Measurements from ENCODE around the gene GABRB2.

GABRB2 gene

DNA sequence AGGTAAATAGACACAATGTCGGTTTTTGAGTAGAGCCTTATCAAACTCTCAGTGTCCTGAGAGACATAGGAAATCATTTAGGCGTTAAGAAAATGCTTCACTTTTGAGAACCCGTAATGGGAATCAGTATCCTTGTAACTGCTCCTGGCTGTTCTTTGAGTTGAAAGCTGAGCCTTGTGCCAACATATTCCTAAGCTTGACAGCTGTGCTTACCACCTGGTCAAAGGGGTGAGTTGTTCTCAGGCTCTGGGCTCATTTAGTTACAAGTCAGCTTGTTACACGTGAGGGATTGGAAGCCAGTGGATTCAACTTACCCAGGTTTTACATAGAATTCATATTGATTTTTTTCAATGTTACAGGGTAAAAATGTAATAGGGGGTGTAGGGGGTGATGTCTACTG is 145.9 kb downstream of the GABRB2 start:
- TF ChIP-seq, protein P1, sequence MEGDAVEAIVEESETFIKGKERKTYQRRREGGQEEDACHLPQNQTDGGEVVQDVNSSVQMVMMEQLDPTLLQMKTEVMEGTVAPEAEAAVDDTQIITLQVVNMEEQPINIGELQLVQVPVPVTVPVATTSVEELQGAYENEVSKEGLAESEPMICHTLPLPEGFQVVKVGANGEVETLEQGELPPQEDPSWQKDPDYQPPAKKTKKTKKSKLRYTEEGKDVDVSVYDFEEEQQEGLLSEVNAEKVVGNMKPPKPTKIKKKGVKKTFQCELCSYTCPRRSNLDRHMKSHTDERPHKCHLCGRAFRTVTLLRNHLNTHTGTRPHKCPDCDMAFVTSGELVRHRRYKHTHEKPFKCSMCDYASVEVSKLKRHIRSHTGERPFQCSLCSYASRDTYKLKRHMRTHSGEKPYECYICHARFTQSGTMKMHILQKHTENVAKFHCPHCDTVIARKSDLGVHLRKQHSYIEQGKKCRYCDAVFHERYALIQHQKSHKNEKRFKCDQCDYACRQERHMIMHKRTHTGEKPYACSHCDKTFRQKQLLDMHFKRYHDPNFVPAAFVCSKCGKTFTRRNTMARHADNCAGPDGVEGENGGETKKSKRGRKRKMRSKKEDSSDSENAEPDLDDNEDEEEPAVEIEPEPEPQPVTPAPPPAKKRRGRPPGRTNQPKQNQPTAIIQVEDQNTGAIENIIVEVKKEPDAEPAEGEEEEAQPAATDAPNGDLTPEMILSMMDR (IDR thresholded peaks at IDR 0.05; ENCODE audit: control insufficient read depth, extremely low read depth, insufficient read depth): no peak
- no peak overlapping the region for H3K4me3 ChIP-seq (ENCODE audit: low read depth, low read length)
- no peak for DNase-seq (ENCODE audit: low read depth)

DNA sequence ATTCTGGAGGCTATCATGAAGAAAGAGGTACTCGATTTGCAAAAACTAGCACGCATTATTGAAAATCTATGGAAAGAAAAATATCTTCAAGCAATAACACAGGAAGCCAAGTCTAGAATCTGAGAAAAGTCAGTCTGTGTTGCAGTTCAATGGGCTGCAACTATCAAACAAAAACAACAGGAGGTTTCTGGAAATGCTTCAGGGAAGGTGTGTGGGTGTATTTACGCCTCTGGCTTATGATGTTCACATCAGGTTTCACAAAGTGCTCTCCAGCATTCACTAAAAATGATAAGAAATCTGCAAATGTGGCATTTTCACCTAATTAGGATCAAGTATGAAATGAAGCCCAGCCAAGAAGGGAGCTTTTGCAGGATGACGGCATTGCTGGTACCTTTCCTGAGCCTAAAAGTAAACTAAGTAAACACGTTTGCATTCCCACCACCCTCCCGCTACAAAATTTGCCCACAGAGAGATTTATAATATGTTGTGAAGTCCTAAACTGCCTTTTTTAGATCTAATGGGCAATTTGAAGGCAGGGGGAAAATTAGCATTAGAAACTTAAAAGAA is 146.4 kb downstream of the GABRB2 start:
- no peak overlapping the region for H3K4me3 ChIP-seq (ENCODE audit: low read depth, low read length)
- DNase-seq (ENCODE audit: low read depth): no peak
- TF ChIP-seq, protein P1 (IDR thresholded peaks at IDR 0.05; ENCODE audit: control insufficient read depth, extremely low read depth, insufficient read depth): no peak

DNA sequence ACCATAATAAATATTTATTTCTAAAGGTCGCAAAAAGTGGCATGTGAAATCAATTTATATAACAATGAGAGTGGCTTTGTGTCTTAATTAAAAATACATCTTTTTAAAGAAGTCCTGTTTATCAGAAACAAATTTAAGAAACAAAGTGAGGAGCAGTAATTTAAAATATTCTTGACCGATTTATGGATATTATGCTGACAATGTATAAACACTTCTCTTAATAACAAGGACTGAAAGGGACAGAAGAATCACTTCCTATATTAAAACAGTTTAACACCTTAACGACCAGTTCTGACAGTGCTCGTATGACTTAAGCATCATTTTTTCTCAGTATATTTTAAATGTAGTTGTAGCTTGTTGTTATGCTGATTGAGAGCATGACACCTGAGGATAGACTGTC is 149.1 kb downstream of the GABRB2 start:
- TF ChIP-seq, protein P1 (IDR thresholded peaks at IDR 0.05; ENCODE audit: control insufficient read depth, extremely low read depth, insufficient read depth): no peak
- DNase-seq (ENCODE audit: low read depth): no peak

DNA sequence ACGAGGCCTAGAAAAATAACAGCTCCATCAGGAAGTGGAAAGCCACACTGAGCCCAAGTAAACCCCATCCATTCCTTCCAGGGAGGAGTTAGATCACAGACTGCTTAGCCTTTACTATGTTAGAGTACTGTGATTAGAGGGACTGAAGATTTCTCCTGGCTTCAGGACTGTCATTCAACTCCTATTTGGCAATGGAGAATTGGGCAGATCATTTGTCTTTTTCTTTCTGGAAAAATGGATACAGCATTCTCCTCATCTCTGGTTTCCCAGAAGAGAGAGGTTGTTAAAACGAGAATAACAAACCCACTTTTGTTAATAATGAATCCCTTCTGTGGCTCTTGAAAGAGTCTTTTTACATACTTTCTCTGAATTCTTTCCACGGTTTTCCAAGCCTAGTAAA is 150.4 kb downstream of the GABRB2 start:
- TF ChIP-seq, protein P1 (IDR thresholded peaks at IDR 0.05; ENCODE audit: control insufficient read depth, extremely low read depth, insufficient read depth): no peak
- no peak for DNase-seq (ENCODE audit: low read depth)
- H3K4me3 ChIP-seq (ENCODE audit: low read depth, low read length): no peak overlapping the region

More for the DNA sequence above, 149.1 kb downstream of the GABRB2 start:
- no peak overlapping the region for H3K4me3 ChIP-seq (ENCODE audit: low read depth, low read length)

DNA sequence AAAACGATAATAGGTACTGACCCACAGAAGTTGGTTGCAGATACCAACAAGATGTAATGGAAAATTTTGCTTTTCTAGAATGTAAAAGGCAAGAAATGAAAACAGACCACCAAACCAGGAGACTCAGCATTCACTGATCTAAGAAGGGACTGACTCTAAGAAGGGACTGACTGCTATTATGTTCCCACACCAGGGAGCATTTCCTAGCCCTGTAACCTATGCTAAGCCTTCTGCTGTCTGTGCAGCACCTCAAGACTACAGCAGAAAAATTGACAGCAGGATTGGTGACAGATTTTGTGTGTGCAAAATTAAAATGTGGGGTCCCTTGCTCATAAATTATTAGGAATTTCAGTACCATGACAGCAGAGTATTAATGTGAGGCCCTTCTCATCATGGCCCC is 154.8 kb downstream of the GABRB2 start:
- TF ChIP-seq, protein P1 (IDR thresholded peaks at IDR 0.05; ENCODE audit: control insufficient read depth, extremely low read depth, insufficient read depth): no peak
- DNase-seq (ENCODE audit: low read depth): no peak

DNA sequence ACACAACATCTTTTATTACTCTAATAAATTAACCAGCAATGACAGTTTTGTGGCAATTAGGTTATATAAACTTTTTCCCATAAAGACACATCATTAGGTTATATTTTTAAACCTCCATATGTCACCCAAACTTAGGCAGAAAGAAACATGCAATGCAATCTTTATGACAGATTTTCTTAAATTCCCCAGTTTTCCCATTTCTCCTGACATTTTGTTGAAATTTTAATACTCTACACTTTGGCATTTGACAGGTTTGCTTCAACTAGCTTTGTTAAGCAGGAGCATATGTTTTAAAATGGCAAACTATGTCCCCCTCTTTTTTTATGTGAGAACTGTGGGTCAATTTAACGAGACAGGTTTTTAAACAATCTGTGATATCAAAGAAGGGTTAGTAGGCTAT is 155.5 kb downstream of the GABRB2 start:
- TF ChIP-seq, protein P1 (IDR thresholded peaks at IDR 0.05; ENCODE audit: control insufficient read depth, extremely low read depth, insufficient read depth): no peak
- DNase-seq (ENCODE audit: low read depth): no peak
- H3K4me3 ChIP-seq (ENCODE audit: low read depth, low read length): no peak overlapping the region

More for the DNA sequence above, 154.8 kb downstream of the GABRB2 start:
- H3K4me3 ChIP-seq (ENCODE audit: low read depth, low read length): no peak overlapping the region

DNA sequence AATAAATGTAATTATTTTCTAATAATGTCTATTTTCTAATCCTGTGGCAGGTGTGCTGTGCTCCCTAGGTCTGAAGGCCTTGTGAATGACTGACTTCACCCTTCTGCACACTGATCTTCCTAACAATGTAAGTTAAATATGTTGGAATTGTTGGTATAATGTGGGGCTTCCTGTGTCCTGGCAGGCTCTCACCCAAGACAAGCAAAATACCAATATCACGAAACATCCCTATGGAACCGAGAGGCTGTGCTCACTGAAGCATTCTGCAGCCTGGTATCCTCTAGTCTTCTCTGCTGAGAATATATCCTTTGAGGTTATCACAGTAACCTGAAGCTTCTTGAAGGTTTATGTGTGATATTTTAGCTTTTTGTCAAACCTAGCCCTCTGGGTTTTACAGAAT is 159.4 kb downstream of the GABRB2 start:
- H3K4me3 ChIP-seq (ENCODE audit: low read depth, low read length): no peak overlapping the region
- DNase-seq (ENCODE audit: low read depth): no peak
- TF ChIP-seq, protein P1 (IDR thresholded peaks at IDR 0.05; ENCODE audit: control insufficient read depth, extremely low read depth, insufficient read depth): no peak

Measured in LNCaP clone FGC (cell line).